ENCODE results near the gene AKAP8L. TPM values are rescaled to one million over a fixed set of nuclear protein-coding genes. Genes with fewer than 3 reads are reported as not detected.

Gene AKAP8L
- total and polyA plus RNA-seq, 9 of the 15 experiments (the other 6 are each of a cell fraction or from before 2014, with no cell fraction given): 2.4 to 116 (median 70.7) TPM

GRCh38 chr19:15418579-15419412 is at the start of gene AKAP8L (continued):
- TF ChIP-seq E2F3 (CRISPR knock-in tag; IDR thresholded peaks at IDR 0.05) (peak; percentile 72; the same call in 1 of the 2 replicates), ZNF212 (CRISPR knock-in tag; IDR thresholded peaks at IDR 0.05) (no peak), ATF6 (CRISPR knock-in tag; IDR thresholded peaks at IDR 0.05) (peak; percentile 23; the same call in 1 of the 2 replicates), FOXA1 (IDR thresholded peaks at IDR 0.05; ENCODE audit: borderline replicate concordance) (no peak), ZBTB43 (CRISPR knock-in tag; IDR thresholded peaks at IDR 0.05) (no peak), PHF20 (IDR thresholded peaks at IDR 0.05; ENCODE audit: partially characterized antibody) (peak; percentile 32), CUX1 (CRISPR knock-in tag; IDR thresholded peaks at IDR 0.05) (no peak), ZNF655 (CRISPR knock-in tag; IDR thresholded peaks at IDR 0.05) (no peak), E4F1 (CRISPR knock-in tag; IDR thresholded peaks at IDR 0.05; ENCODE audit: borderline replicate concordance) (no peak), ZNF764 (CRISPR knock-in tag; IDR thresholded peaks at IDR 0.05; ENCODE audit: low read depth) (no peak), KLF1 (tag; IDR thresholded peaks at IDR 0.05) (no peak), CXXC5 (CRISPR knock-in tag; IDR thresholded peaks at IDR 0.05) (peak; percentile 73), TRIM24 (IDR thresholded peaks at IDR 0.05) (0 out of 4 replicates have a peak, but pooled peaks of 1 of the 2 experiments have one; percentile 12), CHD1 (IDR thresholded peaks at IDR 0.05; ENCODE audit: low read length) (peak; percentile 94)
